Stimulated activated CD8-positive, alpha-beta memory T cell treated with anti-CD3 and anti-CD28 coated beads, Interleukin-4, amount 100 ng/mL, for 24 hours (primary cell): ENCODE results near the gene CARS1.

Source experiments
- DNase-seq: peaks from one replicate; pipeline ENCODE4 v3.0.0-alpha.2; 2020; ENCODE audit warnings: low read depth

The CARS1 gene

GRCh38 chr11:3037040-3037944, 19.9 kb downstream of the CARS1 start:
- no peak for DNase-seq

GRCh38 chr11:3036419-3036818, 20.8 kb downstream of the CARS1 start:
- DNase-seq, result no peak

GRCh38 chr11:3035333-3035732, 21.9 kb downstream of the CARS1 start:
- no peak for DNase-seq

GRCh38 chr11:3030289-3031070, 26.7 kb downstream of the CARS1 start:
- DNase-seq, result no peak

- DNase-seq, result no peak
These were observed 28.4 kb downstream of the CARS1 start for GRCh38 chr11:3028813-3029212.

- DNase-seq, result no peak
These were observed 30.4 kb downstream of the CARS1 start for GRCh38 chr11:3026803-3027202.

- DNase-seq, result no peak
These were observed 34.2 kb downstream of the CARS1 start for GRCh38 chr11:3022982-3023381.

GRCh38 chr11:3022300-3022967, 34.8 kb downstream of the CARS1 start:
- DNase-seq, result no peak

GRCh38 chr11:3021125-3021524, 36.1 kb downstream of the CARS1 start:
- no peak for DNase-seq

- DNase-seq, result no peak
These were observed 37.2 kb downstream of the CARS1 start for GRCh38 chr11:3020011-3020410.

- no peak for DNase-seq
These were observed 38.6 kb downstream of the CARS1 start for GRCh38 chr11:3018596-3018995.

- no peak for DNase-seq
These were observed 40.4 kb downstream of the CARS1 start for GRCh38 chr11:3016861-3017260.

GRCh38 chr11:3015796-3016195, 41.4 kb downstream of the CARS1 start:
- no peak for DNase-seq

- no peak for DNase-seq
These were observed 42.3 kb downstream of the CARS1 start for GRCh38 chr11:3014943-3015342.

- peak; percentile 34 for DNase-seq
These were observed 42.9 kb downstream of the CARS1 start for GRCh38 chr11:3014057-3014938.

GRCh38 chr11:3011891-3012885, 45.0 kb downstream of the CARS1 start:
- DNase-seq, result no peak

GRCh38 chr11:3010521-3011275, 46.5 kb downstream of the CARS1 start:
- no peak for DNase-seq

- DNase-seq, result no peak
These were observed 47.2 kb downstream of the CARS1 start for GRCh38 chr11:3010004-3010403.

GRCh38 chr11:3009481-3009880, 47.7 kb downstream of the CARS1 start:
- DNase-seq, result no peak
